ENCODE results near the gene HOXA11.

Gene HOXA11

DNA sequence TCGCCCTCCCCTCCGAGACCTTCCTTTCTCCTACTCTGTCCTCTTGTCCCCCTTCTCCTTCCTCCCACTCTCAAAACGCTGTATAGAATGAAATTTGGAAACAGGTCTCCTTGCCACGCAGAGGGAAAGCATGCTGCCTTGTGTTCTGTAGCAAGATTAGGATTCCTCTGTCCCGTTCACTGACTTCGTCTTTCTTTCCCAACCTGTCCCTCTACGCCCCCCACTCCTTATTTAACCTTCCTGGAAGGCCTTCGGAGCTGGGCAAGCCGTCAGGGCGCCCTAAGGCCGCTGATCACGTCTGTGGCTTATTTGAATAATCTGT is 21.0 kb downstream of the HOXA11 start:
- WGBS (ENCODE audit: insufficient coverage): 0% methylated on average over 10 of the region's 12 CpGs
- Histone ChIP-seq H3K4me1 (ENCODE audit: control extremely low read depth in 1 of 4, control insufficient read depth in 4 of 4, insufficient read depth in 4 of 4, low read length in 3 of 4) (peaks cover 18 to 72% (median 64%) of the 10 kb centered on the region in 4 experiments), H3K27me3 (replicated peaks in 2 of 5; ENCODE audit: control insufficient read depth in 4 of 5, insufficient read depth in 5 of 5, low read length in 4 of 5) (no peaks in the 10 kb centered on the region)

DNA sequence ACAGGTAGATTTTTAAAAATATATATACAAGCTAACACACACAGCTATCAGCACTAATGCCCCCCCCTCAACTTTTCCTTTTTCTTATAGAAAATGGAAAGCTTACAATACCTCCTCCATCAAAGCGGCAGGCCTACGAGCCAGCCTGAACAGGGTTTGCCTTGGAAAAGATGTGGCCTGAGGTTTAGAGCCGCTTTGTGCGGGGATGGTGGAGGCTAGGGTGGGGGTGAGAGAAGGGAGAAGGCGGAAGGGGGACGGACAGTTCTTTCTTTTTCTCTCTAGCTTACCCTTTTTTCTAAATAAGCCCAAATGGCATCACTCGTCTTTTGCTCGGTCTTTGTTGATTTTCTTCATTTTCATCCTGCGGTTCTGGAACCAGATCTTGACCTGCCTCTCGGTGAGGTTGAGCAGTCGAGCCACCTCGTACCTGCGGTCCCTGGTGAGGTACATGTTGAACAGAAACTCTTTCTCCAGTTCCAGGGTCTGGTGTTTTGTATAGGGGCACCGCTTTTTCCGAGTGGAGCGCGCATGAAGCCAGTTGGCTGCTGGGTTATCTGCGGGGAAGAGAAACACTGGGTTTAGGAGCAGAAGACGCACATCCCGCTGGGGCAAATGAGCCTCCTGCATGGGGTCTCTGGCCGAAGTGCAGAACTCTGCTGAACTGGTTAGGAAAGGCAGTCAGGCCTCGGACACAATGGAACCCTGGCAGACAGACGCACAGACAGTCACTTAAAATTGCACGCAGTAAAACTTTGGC is 21.6 kb downstream of the HOXA11 start:
- Histone ChIP-seq H3K27ac (ENCODE audit: insufficient read depth in 1 of 2, low read depth in 1 of 2, low read length in 2 of 2, poor library complexity in 1 of 2, severe bottlenecking in 2 of 2) (peak overlapping the region; percentile 92 to 96), H3K9me3 (ENCODE audit: control extremely low read depth in 1 of 5, control insufficient read depth in 4 of 5, insufficient read depth in 2 of 5, low read depth in 1 of 5, low read length in 4 of 5) (no peaks in the 10 kb centered on the region), H3K4me3 (ENCODE audit: control insufficient read depth in 1 of 7, extremely low read depth in 1 of 7, insufficient read depth in 4 of 7, low read depth in 2 of 7, low read length in 6 of 7) (peak overlapping the region; percentile 73 to 100 (median 87)), H3K27me3 (replicated peaks in 2 of 5; ENCODE audit: control insufficient read depth in 4 of 5, insufficient read depth in 5 of 5, low read length in 4 of 5) (no peaks in the 10 kb centered on the region), H3K4me1 (ENCODE audit: control extremely low read depth in 1 of 4, control insufficient read depth in 4 of 4, insufficient read depth in 4 of 4, low read length in 3 of 4) (peaks cover 19 to 73% (median 69%) of the 10 kb centered on the region in 4 experiments), H3K36me3 (ENCODE audit: control insufficient read depth in 4 of 4, insufficient read depth in 4 of 4, low read length in 3 of 4) (peaks cover 0 to 43% (median 12%) of the 10 kb centered on the region in 4 experiments)
- ChIA-PET CTCF (interaction anchor here (0.7 to 4.6 kb wide), 15 partner anchors 10 to 1271 kb away, joined by 3 to 84 read pairs (median 6); partner anchors contain the start of genes HOXA10, HOXA11, HOXA3 and HOXA6), POLR2A (interaction anchor here (2.8 to 3.2 kb wide), 2 partner anchors 9 to 12 kb away, joined by 15 to 17 read pairs; partner anchors contain the start of gene HOXA3)
- no peak for DNase-seq
- under 1% methylated on average over 18 of the region's 24 CpGs for WGBS (ENCODE audit: insufficient coverage)

More for the DNA sequence above, 21.0 kb downstream of the HOXA11 start:
- H3K9me3 ChIP-seq (ENCODE audit: control extremely low read depth in 1 of 5, control insufficient read depth in 4 of 5, insufficient read depth in 2 of 5, low read depth in 1 of 5, low read length in 4 of 5): no peaks in the 10 kb centered on the region
- peak overlapping the region; percentile 92 to 96 for H3K27ac ChIP-seq (ENCODE audit: insufficient read depth in 1 of 2, low read depth in 1 of 2, low read length in 2 of 2, poor library complexity in 1 of 2, severe bottlenecking in 2 of 2)
- POLR2A ChIA-PET: no interaction called here
- peak overlapping the region; percentile 73 to 100 (median 87) for H3K4me3 ChIP-seq (ENCODE audit: control insufficient read depth in 1 of 7, extremely low read depth in 1 of 7, insufficient read depth in 4 of 7, low read depth in 2 of 7, low read length in 6 of 7)
- CTCF ChIA-PET: interaction anchor here (0.7 to 4.6 kb wide), 6 partner anchors 10 to 794 kb away, joined by 3 to 84 read pairs (median 16); partner anchors contain the start of genes HOXA10, HOXA3 and HOXA6
- DNase-seq: no peak
- peaks cover 0 to 47% (median 12%) of the 10 kb centered on the region in 4 experiments for H3K36me3 ChIP-seq (ENCODE audit: control insufficient read depth in 4 of 4, insufficient read depth in 4 of 4, low read length in 3 of 4)

GRCh38 chr7:27162561-27163287 is 22.3 kb downstream of the HOXA11 start:
- ChIA-PET CTCF (interaction anchor here (0.7 to 4.6 kb wide), 18 partner anchors 9 to 1270 kb away, joined by 3 to 84 read pairs (median 6); partner anchors contain the start of genes HOXA10, HOXA11, HOXA3 and HOXA6), POLR2A (interaction anchor here (1.0 to 3.2 kb wide), 3 partner anchors 10 to 14 kb away, joined by 5 to 17 read pairs (median 15); partner anchors contain the start of gene HOXA3)
- no CpG with 5 or more reads among the region's 7 CpGs for WGBS (ENCODE audit: insufficient coverage)
- peaks cover 18 to 74% (median 70%) of the 10 kb centered on the region in 4 experiments for H3K4me1 ChIP-seq (ENCODE audit: control extremely low read depth in 1 of 4, control insufficient read depth in 4 of 4, insufficient read depth in 4 of 4, low read length in 3 of 4)
- H3K36me3 ChIP-seq (ENCODE audit: control insufficient read depth in 4 of 4, insufficient read depth in 4 of 4, low read length in 3 of 4): peaks cover 0 to 36% (median 12%) of the 10 kb centered on the region in 4 experiments
- peak overlapping the region in 6 of 7 experiments; percentile 75 to 100 (median 90) for H3K4me3 ChIP-seq (ENCODE audit: control insufficient read depth in 1 of 7, extremely low read depth in 1 of 7, insufficient read depth in 4 of 7, low read depth in 2 of 7, low read length in 6 of 7)
- H3K27ac ChIP-seq (ENCODE audit: insufficient read depth in 1 of 2, low read depth in 1 of 2, low read length in 2 of 2, poor library complexity in 1 of 2, severe bottlenecking in 2 of 2): peak overlapping the region; percentile 92 to 96
- H3K9me3 ChIP-seq (ENCODE audit: control extremely low read depth in 1 of 5, control insufficient read depth in 4 of 5, insufficient read depth in 2 of 5, low read depth in 1 of 5, low read length in 4 of 5): no peaks in the 10 kb centered on the region
- no peak for DNase-seq
- H3K27me3 ChIP-seq (replicated peaks in 2 of 5; ENCODE audit: control insufficient read depth in 4 of 5, insufficient read depth in 5 of 5, low read length in 4 of 5): no peaks in the 10 kb centered on the region

DNA sequence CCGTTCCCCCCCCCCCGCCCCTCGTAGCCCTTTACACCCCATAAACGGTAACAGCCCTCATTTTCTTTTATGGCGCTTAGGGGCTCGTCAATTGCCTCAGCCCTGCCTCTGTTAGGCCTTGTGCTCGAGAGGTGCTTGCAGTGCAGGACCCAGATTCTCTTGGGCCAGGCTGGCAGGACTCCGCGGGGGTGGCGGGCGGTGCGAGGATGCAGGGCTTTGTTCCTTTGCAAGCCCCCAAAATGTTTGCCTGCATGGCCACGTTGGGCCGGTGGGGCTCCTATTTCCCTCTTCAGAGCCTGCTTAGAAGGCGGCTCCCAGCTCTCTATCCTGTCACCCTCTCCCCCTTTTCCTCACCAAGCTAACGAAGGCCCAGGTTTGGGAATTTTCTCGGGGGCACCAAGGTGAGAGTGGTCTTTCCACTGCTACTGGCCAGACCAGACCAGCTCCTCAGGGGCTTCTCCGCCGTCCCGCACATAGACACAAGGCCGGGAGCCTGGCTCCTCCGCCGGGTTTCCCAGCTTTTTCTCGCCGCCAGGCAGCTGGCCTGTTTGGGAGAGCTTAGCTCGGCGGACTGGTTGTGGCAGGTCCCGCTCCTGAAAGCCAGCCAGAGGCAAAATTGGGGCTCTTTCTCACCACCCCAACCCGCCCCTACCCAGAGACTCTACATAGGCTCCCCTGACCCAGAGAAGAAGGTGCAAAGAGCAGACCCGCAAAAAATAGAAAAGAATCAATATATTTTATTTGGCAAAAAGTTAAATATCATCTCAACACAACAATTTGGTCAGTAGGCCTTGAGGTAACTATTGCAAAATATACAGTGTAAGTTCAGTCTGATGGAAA is 23.1 kb downstream of the HOXA11 start:
- ChIA-PET POLR2A (interaction anchor here (1.0 to 3.2 kb wide), 6 partner anchors 11 to 962 kb away, joined by 3 to 17 read pairs (median 6); partner anchors contain the start of gene HOXA3), CTCF (interaction anchor here (0.8 to 4.6 kb wide), 25 partner anchors 8 to 1300 kb away, joined by 3 to 84 read pairs (median 6); partner anchors contain the start of genes HOXA10, HOXA11, HOXA3 and HOXA6)
- peak in 2 of 3 donors; percentile 75 to 83 for DNase-seq
- Histone ChIP-seq H3K27me3 (replicated peaks in 2 of 5; ENCODE audit: control insufficient read depth in 4 of 5, insufficient read depth in 5 of 5, low read length in 4 of 5) (no peaks in the 10 kb centered on the region), H3K4me1 (ENCODE audit: control extremely low read depth in 1 of 4, control insufficient read depth in 4 of 4, insufficient read depth in 4 of 4, low read length in 3 of 4) (peaks cover 14 to 74% (median 70%) of the 10 kb centered on the region in 4 experiments), H3K9me3 (ENCODE audit: control extremely low read depth in 1 of 5, control insufficient read depth in 4 of 5, insufficient read depth in 2 of 5, low read depth in 1 of 5, low read length in 4 of 5) (no peaks in the 10 kb centered on the region), H3K36me3 (ENCODE audit: control insufficient read depth in 4 of 4, insufficient read depth in 4 of 4, low read length in 3 of 4) (peaks cover 0 to 35% (median 12%) of the 10 kb centered on the region in 4 experiments), H3K27ac (ENCODE audit: insufficient read depth in 1 of 2, low read depth in 1 of 2, low read length in 2 of 2, poor library complexity in 1 of 2, severe bottlenecking in 2 of 2) (peak overlapping the region; percentile 92 to 96), H3K4me3 (ENCODE audit: control insufficient read depth in 1 of 7, extremely low read depth in 1 of 7, insufficient read depth in 4 of 7, low read depth in 2 of 7, low read length in 6 of 7) (peak overlapping the region; percentile 23 to 100 (median 87))
- 3% methylated on average over 13 of the region's 30 CpGs for WGBS (ENCODE audit: insufficient coverage)

DNA sequence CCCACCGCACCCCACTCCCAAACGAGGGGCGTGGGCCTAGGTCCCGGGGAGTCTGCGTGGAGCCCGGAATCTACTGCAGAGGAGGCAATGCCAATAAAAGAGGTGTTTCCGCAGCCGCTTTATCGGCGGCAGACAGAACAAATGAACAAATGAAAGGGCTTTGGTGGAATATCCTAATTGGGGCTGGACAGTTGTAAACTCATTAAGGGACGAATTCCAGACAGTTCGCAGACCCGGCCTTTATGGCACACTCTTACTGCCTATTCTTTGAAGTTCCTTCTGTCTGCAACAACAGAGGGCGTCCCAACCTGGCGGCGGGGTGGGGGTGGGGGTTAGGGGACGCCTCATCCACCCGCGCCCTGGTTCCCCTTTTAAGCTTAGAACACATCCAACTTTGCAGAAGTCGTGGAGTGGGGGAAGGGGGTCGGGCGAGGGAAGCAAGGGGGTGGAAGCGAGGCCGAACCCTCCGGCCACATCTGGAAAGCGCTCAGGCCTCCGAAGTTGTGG is 23.8 kb downstream of the HOXA11 start:
- Histone ChIP-seq H3K4me3 (ENCODE audit: control insufficient read depth in 1 of 7, extremely low read depth in 1 of 7, insufficient read depth in 4 of 7, low read depth in 2 of 7, low read length in 6 of 7) (peak overlapping the region; percentile 41 to 100 (median 88)), H3K9me3 (ENCODE audit: control extremely low read depth in 1 of 5, control insufficient read depth in 4 of 5, insufficient read depth in 2 of 5, low read depth in 1 of 5, low read length in 4 of 5) (no peaks in the 10 kb centered on the region), H3K27ac (ENCODE audit: insufficient read depth in 1 of 2, low read depth in 1 of 2, low read length in 2 of 2, poor library complexity in 1 of 2, severe bottlenecking in 2 of 2) (peak overlapping the region; percentile 66 to 96), H3K27me3 (replicated peaks in 2 of 5; ENCODE audit: control insufficient read depth in 4 of 5, insufficient read depth in 5 of 5, low read length in 4 of 5) (no peaks in the 10 kb centered on the region), H3K36me3 (ENCODE audit: control insufficient read depth in 4 of 4, insufficient read depth in 4 of 4, low read length in 3 of 4) (peaks cover 0 to 35% (median 12%) of the 10 kb centered on the region in 4 experiments), H3K4me1 (ENCODE audit: control extremely low read depth in 1 of 4, control insufficient read depth in 4 of 4, insufficient read depth in 4 of 4, low read length in 3 of 4) (peaks cover 14 to 70% (median 66%) of the 10 kb centered on the region in 4 experiments)
- DNase-seq: peak; percentile 87 to 94 (median 94)
- ChIA-PET POLR2A (interaction anchor here (0.9 to 3.2 kb wide), 8 partner anchors 9 to 961 kb away, joined by 3 to 17 read pairs (median 4); partner anchors contain the start of gene HOXA3), CTCF (interaction anchor here (0.6 to 4.6 kb wide), 29 partner anchors 8 to 1299 kb away, joined by 3 to 84 read pairs (median 5); partner anchors contain the start of genes HOXA10, HOXA3 and HOXA6)
- 0% methylated on average over 12 of the region's 27 CpGs for WGBS (ENCODE audit: insufficient coverage)
